Central memory CD8-positive, alpha-beta T cell (primary cell): ENCODE results near the gene COL20A1.

Source experiments
- ATAC-seq: fragments of 150-1000 bp; cut with Tn5 transposase; replicated peaks from 2 replicates; pipeline ENCODE4 v1.10.0; 2022; ENCODE audit warnings: mild to moderate bottlenecking, moderate FRiP score, moderate number of reproducible peaks; ENCODE audit not compliant: poor library complexity, severe bottlenecking; ENCODE audit errors: extremely low read depth
- DNase-seq, 2 donors: peaks; one replicate each; pipeline ENCODE4 v3.0.0; 2021; ENCODE audit warnings: low spot score in 2 of 2
- H3K27ac Mint-ChIP-seq: one replicate; pipeline ENCODE4 v1.8.0; 2022; ENCODE audit warnings: low read depth, mild to moderate bottlenecking, moderate library complexity, mixed read lengths
- H3K27me3 Mint-ChIP-seq: one replicate; pipeline ENCODE4 v1.8.0; 2022; ENCODE audit warnings: mixed read lengths
- H3K36me3 Mint-ChIP-seq: one replicate; pipeline ENCODE4 v1.8.0; 2022; ENCODE audit warnings: mild to moderate bottlenecking, moderate library complexity, mixed read lengths; ENCODE audit not compliant: insufficient read depth
- H3K4me1 Mint-ChIP-seq: one replicate; pipeline ENCODE4 v1.8.0; 2022; ENCODE audit warnings: mixed read lengths
- H3K4me3 Mint-ChIP-seq: one replicate; pipeline ENCODE4 v1.8.0; 2022; ENCODE audit warnings: mild to moderate bottlenecking, moderate library complexity, mixed read lengths
- H3K9me3 Mint-ChIP-seq: one replicate; pipeline ENCODE4 v1.8.0; 2022; ENCODE audit warnings: mixed read lengths

COL20A1 gene

GRCh38 chr20:63275825-63276224 lies 17.2 kb upstream of the COL20A1 start:
- no peak overlapping the region for H3K4me3 Mint-ChIP-seq
- no peaks in the 10 kb centered on the region for H3K9me3 Mint-ChIP-seq
- H3K4me1 Mint-ChIP-seq, result peaks cover 18% of the 10 kb centered on the region
- no peaks in the 10 kb centered on the region for H3K27me3 Mint-ChIP-seq
- DNase-seq (no peak), ATAC-seq (no peak)
- H3K36me3 Mint-ChIP-seq, result peaks cover 25% of the 10 kb centered on the region
- H3K27ac Mint-ChIP-seq, result no peak overlapping the region

- Mint-ChIP-seq H3K4me3 (no peak overlapping the region), H3K9me3 (no peaks in the 10 kb centered on the region), H3K27ac (no peak overlapping the region), H3K36me3 (peaks cover 25% of the 10 kb centered on the region), H3K27me3 (no peaks in the 10 kb centered on the region), H3K4me1 (peaks cover 11% of the 10 kb centered on the region)
- no peak for DNase-seq
- no peak for ATAC-seq
These were observed 16.0 kb upstream of the COL20A1 start for GRCh38 chr20:63276956-63277355.

- H3K27ac Mint-ChIP-seq, result no peak overlapping the region
- ATAC-seq (no peak), DNase-seq (no peak)
- H3K4me3 Mint-ChIP-seq, result no peak overlapping the region
- no peaks in the 10 kb centered on the region for H3K27me3 Mint-ChIP-seq
- peaks cover 25% of the 10 kb centered on the region for H3K36me3 Mint-ChIP-seq
- H3K9me3 Mint-ChIP-seq, result no peaks in the 10 kb centered on the region
- peaks cover 11% of the 10 kb centered on the region for H3K4me1 Mint-ChIP-seq
These were observed 15.3 kb upstream of the COL20A1 start for GRCh38 chr20:63277466-63278272.

- no peak for DNase-seq
- Mint-ChIP-seq H3K9me3 (no peaks in the 10 kb centered on the region), H3K36me3 (peaks cover 22% of the 10 kb centered on the region), H3K27me3 (no peaks in the 10 kb centered on the region), H3K27ac (no peak overlapping the region), H3K4me1 (peaks cover 5% of the 10 kb centered on the region), H3K4me3 (no peak overlapping the region)
- ATAC-seq, result no peak
These were observed 14.3 kb upstream of the COL20A1 start for GRCh38 chr20:63278661-63279060.

- Mint-ChIP-seq H3K9me3 (no peaks in the 10 kb centered on the region), H3K27me3 (no peaks in the 10 kb centered on the region), H3K4me1 (no peaks in the 10 kb centered on the region), H3K27ac (no peak overlapping the region), H3K4me3 (no peak overlapping the region), H3K36me3 (peaks cover 21% of the 10 kb centered on the region)
- DNase-seq (no peak), ATAC-seq (no peak)
These were observed 13.1 kb upstream of the COL20A1 start for GRCh38 chr20:63279931-63280330.

- ATAC-seq, result no peak
- peaks cover 21% of the 10 kb centered on the region for H3K36me3 Mint-ChIP-seq
- no peaks in the 10 kb centered on the region for H3K4me1 Mint-ChIP-seq
- DNase-seq, result no peak
- no peaks in the 10 kb centered on the region for H3K27me3 Mint-ChIP-seq
- no peaks in the 10 kb centered on the region for H3K9me3 Mint-ChIP-seq
- H3K4me3 Mint-ChIP-seq, result no peak overlapping the region
- H3K27ac Mint-ChIP-seq, result no peak overlapping the region
These were observed 12.6 kb upstream of the COL20A1 start for GRCh38 chr20:63280371-63280770.

- Mint-ChIP-seq H3K4me3 (no peak overlapping the region), H3K27me3 (no peaks in the 10 kb centered on the region), H3K36me3 (peaks cover 22% of the 10 kb centered on the region), H3K9me3 (no peaks in the 10 kb centered on the region), H3K27ac (no peak overlapping the region), H3K4me1 (no peaks in the 10 kb centered on the region)
- DNase-seq (no peak), ATAC-seq (no peak)
These were observed 11.9 kb upstream of the COL20A1 start for GRCh38 chr20:63280929-63281545.

GRCh38 chr20:63281742-63282665 lies 11.0 kb upstream of the COL20A1 start:
- ATAC-seq, result no peak
- no peaks in the 10 kb centered on the region for H3K27me3 Mint-ChIP-seq

GRCh38 chr20:63282946-63283345 lies 10.0 kb upstream of the COL20A1 start:
- no peak overlapping the region for H3K4me3 Mint-ChIP-seq
- peaks cover 21% of the 10 kb centered on the region for H3K36me3 Mint-ChIP-seq
- no peaks in the 10 kb centered on the region for H3K9me3 Mint-ChIP-seq
- DNase-seq (no peak), ATAC-seq (no peak)
- H3K27me3 Mint-ChIP-seq, result no peaks in the 10 kb centered on the region
- no peak overlapping the region for H3K27ac Mint-ChIP-seq
- H3K4me1 Mint-ChIP-seq, result no peaks in the 10 kb centered on the region

More at GRCh38 chr20:63281742-63282665, 11.0 kb upstream of the COL20A1 start:
- H3K36me3 Mint-ChIP-seq, result peaks cover 22% of the 10 kb centered on the region
- H3K27ac Mint-ChIP-seq, result no peak overlapping the region
- no peaks in the 10 kb centered on the region for H3K9me3 Mint-ChIP-seq
- H3K4me1 Mint-ChIP-seq, result no peaks in the 10 kb centered on the region
- DNase-seq, result no peak
- no peak overlapping the region for H3K4me3 Mint-ChIP-seq

- Mint-ChIP-seq H3K9me3 (no peaks in the 10 kb centered on the region), H3K27me3 (no peaks in the 10 kb centered on the region), H3K4me3 (peak overlapping the region; percentile 51), H3K4me1 (no peaks in the 10 kb centered on the region), H3K36me3 (peaks cover 21% of the 10 kb centered on the region), H3K27ac (peak overlapping the region; percentile 55)
- ATAC-seq, result no peak
- no peak for DNase-seq
These were observed 9.4 kb upstream of the COL20A1 start for GRCh38 chr20:63283397-63284082.

GRCh38 chr20:63284083-63284440 lies 8.9 kb upstream of the COL20A1 start:
- Mint-ChIP-seq H3K36me3 (peaks cover 23% of the 10 kb centered on the region), H3K27me3 (no peaks in the 10 kb centered on the region), H3K4me1 (no peaks in the 10 kb centered on the region), H3K4me3 (peak overlapping the region; percentile 51), H3K9me3 (no peaks in the 10 kb centered on the region), H3K27ac (peak overlapping the region; percentile 55)
- ATAC-seq (no peak), DNase-seq (no peak)

GRCh38 chr20:63284544-63284949 lies 8.4 kb upstream of the COL20A1 start:
- no peak overlapping the region for H3K27ac Mint-ChIP-seq
- DNase-seq, result no peak
- ATAC-seq, result no peak
- no peaks in the 10 kb centered on the region for H3K27me3 Mint-ChIP-seq
- no peaks in the 10 kb centered on the region for H3K4me1 Mint-ChIP-seq
- no peaks in the 10 kb centered on the region for H3K9me3 Mint-ChIP-seq
- H3K36me3 Mint-ChIP-seq, result peaks cover 18% of the 10 kb centered on the region
- peak overlapping the region; percentile 51 for H3K4me3 Mint-ChIP-seq
